Muscle layer of duodenum (tissue), 2 donors: ENCODE measurements around the gene ATXN7.

Experiments
- H3K27ac ChIP-seq: one replicate; pipeline ENCODE4 v1.7.0; 2013; ENCODE audit warnings: mild to moderate bottlenecking, low read length
- H3K27me3 ChIP-seq: one replicate; pipeline ENCODE4 v1.7.0; 2013; ENCODE audit warnings: low read depth, mild to moderate bottlenecking, control low read depth, low read length
- H3K36me3 ChIP-seq, 2 donors: one replicate each; pipeline ENCODE4 v1.7.0; 2013; ENCODE audit warnings: low read length in 2 of 2, control low read depth in 1 of 2, mild to moderate bottlenecking in 1 of 2; ENCODE audit not compliant: insufficient read depth in 2 of 2, control insufficient read depth in 1 of 2
- H3K4me1 ChIP-seq, 2 donors: one replicate each; pipeline ENCODE4 v1.7.0; 2013; ENCODE audit warnings: low read length in 2 of 2, mild to moderate bottlenecking in 2 of 2, control low read depth in 1 of 2, moderate library complexity in 1 of 2; ENCODE audit not compliant: insufficient read depth in 2 of 2, control insufficient read depth in 1 of 2
- H3K4me3 ChIP-seq, 2 donors: one replicate each; pipeline ENCODE4 v1.7.0; 2013; ENCODE audit warnings: low read length in 2 of 2, low read depth in 1 of 2, mild to moderate bottlenecking in 1 of 2
- H3K9me3 ChIP-seq, 2 donors: one replicate each; pipeline ENCODE4 v1.7.0; 2013; ENCODE audit warnings: low read length in 2 of 2, control low read depth in 1 of 2, mild to moderate bottlenecking in 1 of 2; ENCODE audit not compliant: control insufficient read depth in 1 of 2
- donor health status: healthy.

Gene ATXN7

DNA sequence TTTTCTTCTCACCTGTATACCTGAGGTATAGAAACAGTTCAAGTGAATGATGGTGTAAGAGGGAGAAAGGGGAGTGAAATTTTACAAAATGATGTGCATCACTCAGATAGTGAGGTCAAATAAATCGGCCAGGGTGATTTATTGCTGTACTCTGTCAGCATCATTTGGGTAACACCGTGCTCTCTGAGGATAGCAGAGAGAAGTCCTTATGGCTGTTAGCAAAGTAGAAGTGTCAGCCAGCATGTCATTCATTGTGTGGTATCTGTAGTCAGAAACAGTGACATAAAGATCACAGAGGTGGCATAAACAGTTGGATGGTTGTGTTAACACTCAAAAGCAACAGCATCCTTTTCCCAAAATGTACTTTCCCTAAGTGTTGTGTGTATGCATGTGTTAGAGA is 106.2 kb downstream of the ATXN7 start:
- Histone ChIP-seq H3K4me1 (peaks cover 26 to 67% of the 10 kb centered on the region in 2 donors), H3K27ac (peak overlapping the region; percentile 58), H3K9me3 (no peaks in the 10 kb centered on the region)

DNA sequence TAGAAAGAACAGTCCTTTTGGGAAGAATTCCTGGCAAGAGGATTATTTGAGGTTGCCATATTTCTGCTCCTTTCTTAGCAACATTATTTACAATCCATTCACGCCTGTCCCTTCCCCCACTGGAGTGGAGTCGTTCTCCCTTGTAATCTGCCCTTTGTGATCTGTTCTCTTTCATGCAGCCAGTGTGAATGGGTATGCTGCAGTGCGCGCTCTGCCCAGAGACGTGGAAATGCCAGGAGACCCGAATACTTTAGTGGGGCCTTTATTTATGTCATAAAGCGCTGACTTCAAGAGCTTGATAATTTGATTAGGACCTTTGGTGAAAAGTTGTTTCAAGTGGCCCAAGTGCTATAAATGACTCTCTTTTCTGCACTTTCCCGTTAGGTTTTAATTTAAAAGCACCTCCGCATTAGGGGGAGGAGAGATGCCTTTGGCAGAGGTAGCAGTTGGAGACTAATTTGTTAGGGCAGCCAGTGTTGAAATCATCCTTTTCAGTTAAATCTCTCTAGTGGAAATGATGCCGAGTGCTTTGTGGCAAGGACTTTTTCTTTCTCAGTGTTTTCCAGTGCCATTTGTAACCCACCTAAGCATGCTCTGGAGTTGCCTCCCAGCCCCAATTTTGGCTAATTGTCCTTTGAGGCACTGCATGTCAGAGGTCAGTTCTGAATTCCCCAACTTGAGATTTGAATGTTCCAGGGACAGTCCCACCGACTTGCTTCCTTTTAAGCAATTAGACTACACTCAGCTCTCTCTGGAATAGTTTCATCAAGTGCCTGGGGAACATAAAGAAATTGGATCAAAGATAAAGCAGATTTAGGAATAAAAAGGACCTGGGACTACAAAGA is 107.2 kb downstream of the ATXN7 start:
- Histone ChIP-seq H3K9me3 (no peaks in the 10 kb centered on the region), H3K4me1 (peaks cover 29 to 65% of the 10 kb centered on the region in 2 donors), H3K27me3 (no peaks in the 10 kb centered on the region), H3K27ac (peak overlapping the region; percentile 11), H3K4me3 (peak overlapping the region in 1 of 2 donors; percentile 1), H3K36me3 (no peaks in the 10 kb centered on the region)

More for the DNA sequence above, 106.2 kb downstream of the ATXN7 start:
- no peak overlapping the region for H3K4me3 ChIP-seq
- no peaks in the 10 kb centered on the region for H3K36me3 ChIP-seq
- no peaks in the 10 kb centered on the region for H3K27me3 ChIP-seq

DNA sequence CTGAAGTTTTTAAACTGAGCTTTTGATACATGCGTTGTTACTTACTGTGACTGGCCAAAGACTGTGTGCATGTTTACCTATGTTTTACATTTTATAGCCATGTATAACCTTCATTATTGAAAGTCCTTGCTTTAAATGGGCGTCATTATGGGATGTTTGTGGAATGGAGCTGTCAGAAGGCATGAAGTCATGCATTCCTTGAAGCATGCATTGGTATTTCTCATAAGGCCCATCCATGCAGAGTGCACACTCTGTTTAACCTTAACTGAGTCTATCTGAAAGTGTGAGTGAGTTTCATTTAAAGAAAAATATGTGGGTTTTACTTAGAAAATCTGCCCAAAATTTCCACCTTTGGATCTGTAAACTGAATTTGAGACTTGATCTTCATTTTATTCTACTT is 108.5 kb downstream of the ATXN7 start:
- H3K36me3 ChIP-seq, result peaks cover 0 to 6% of the 10 kb centered on the region in 2 donors
- H3K4me1 ChIP-seq, result peaks cover 36 to 71% of the 10 kb centered on the region in 2 donors
- no peaks in the 10 kb centered on the region for H3K9me3 ChIP-seq
- peak overlapping the region; percentile 12 for H3K27ac ChIP-seq
- H3K27me3 ChIP-seq, result no peaks in the 10 kb centered on the region
- H3K4me3 ChIP-seq, result no peak overlapping the region

DNA sequence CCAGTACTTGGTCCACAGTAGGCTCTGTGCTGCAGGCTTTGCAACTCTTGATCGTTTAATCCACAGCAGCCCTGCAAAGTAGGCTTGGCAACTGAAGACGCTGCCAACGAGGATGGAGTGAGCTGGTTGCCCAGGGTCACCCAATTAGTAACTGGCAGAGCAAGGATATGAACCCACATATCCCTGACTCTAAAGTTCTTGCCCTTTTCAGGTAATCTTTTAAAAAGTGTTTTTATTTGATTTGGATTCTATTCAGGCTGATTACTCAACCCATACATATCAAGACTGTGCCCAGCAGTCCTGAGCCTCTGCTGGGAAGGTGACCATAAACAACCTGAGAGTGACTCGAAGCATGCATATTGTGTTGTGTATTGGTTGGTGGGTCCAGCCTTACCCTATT is 109.3 kb downstream of the ATXN7 start:
- Histone ChIP-seq H3K4me1 (peaks cover 32 to 67% of the 10 kb centered on the region in 2 donors), H3K9me3 (no peaks in the 10 kb centered on the region), H3K27ac (peak overlapping the region; percentile 12), H3K4me3 (no peak overlapping the region), H3K27me3 (no peaks in the 10 kb centered on the region), H3K36me3 (peaks cover 0 to 6% of the 10 kb centered on the region in 2 donors)

DNA sequence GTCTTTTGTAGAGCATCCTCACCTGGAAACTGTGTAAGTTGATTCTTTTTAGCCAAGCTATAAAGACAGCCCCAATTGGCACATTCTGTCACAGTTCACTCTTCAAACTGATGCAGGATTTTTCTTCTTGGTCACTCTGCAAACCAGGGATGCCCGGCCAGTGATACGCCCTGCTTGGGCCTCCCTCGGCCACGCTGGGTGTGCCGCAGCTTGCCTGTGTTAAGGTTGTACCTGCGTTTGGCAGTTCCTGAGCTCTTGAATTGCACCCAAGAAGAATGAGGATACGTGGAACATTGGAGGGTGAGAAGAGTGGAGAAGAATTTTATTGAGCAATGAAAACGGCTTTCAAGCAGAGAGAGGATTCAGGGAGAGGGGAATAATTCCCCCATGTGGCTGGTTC is 109.7 kb downstream of the ATXN7 start:
- no peaks in the 10 kb centered on the region for H3K27me3 ChIP-seq
- H3K9me3 ChIP-seq, result no peaks in the 10 kb centered on the region
- no peak overlapping the region for H3K4me3 ChIP-seq
- peaks cover 29 to 67% of the 10 kb centered on the region in 2 donors for H3K4me1 ChIP-seq
- peaks cover 0 to 6% of the 10 kb centered on the region in 2 donors for H3K36me3 ChIP-seq
- no peak overlapping the region for H3K27ac ChIP-seq

DNA sequence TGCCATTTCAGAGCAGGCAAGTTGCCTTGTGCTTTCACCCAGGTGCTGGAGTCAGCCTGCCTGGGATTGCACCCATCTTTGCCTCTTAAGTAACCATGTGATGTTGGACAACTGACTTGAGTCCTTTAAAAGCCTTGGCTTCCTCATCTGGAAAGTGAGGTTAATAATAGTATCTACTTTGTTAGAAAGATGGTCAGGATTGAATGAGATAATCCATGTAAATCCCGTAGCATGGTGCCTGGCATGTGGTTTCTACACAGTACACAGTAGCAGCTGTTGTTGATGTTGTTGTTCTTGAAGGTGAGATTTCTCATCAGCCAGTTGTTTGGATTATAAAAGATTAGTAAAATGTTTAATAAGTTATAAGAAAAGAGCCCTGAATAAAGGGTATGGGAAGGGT is 110.8 kb downstream of the ATXN7 start:
- peaks cover 24 to 56% of the 10 kb centered on the region in 2 donors for H3K4me1 ChIP-seq
- H3K27me3 ChIP-seq, result no peaks in the 10 kb centered on the region

DNA sequence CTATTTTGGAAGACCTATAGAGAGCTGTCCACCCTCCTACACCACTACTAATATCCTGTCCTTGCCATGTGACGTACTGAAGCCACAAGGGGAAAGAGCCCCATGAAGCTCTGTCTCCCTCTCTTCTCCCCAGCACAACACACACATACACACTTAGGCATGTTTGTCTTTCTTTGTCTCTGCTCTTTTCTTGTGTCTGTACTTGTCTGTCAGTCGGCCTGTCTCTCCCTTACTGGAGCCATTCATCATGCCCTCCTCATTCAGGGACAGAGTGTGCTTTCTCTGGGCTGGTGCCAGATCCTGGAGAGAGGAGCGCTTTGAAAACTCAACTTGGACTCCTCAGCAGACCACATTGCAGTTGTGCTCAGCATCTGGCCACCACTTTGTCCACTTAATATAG is 112.1 kb downstream of the ATXN7 start:
- peaks cover 16 to 45% of the 10 kb centered on the region in 2 donors for H3K4me1 ChIP-seq
- H3K9me3 ChIP-seq, result no peaks in the 10 kb centered on the region
- H3K4me3 ChIP-seq, result no peak overlapping the region
- H3K27ac ChIP-seq, result peak overlapping the region; percentile 27
- H3K36me3 ChIP-seq, result peaks cover 10 to 13% of the 10 kb centered on the region in 2 donors
- H3K27me3 ChIP-seq, result no peaks in the 10 kb centered on the region

More for the DNA sequence above, 110.8 kb downstream of the ATXN7 start:
- H3K4me3 ChIP-seq, result no peak overlapping the region
- H3K27ac ChIP-seq, result no peak overlapping the region
- H3K9me3 ChIP-seq, result no peaks in the 10 kb centered on the region
- peaks cover 0 to 6% of the 10 kb centered on the region in 2 donors for H3K36me3 ChIP-seq

DNA sequence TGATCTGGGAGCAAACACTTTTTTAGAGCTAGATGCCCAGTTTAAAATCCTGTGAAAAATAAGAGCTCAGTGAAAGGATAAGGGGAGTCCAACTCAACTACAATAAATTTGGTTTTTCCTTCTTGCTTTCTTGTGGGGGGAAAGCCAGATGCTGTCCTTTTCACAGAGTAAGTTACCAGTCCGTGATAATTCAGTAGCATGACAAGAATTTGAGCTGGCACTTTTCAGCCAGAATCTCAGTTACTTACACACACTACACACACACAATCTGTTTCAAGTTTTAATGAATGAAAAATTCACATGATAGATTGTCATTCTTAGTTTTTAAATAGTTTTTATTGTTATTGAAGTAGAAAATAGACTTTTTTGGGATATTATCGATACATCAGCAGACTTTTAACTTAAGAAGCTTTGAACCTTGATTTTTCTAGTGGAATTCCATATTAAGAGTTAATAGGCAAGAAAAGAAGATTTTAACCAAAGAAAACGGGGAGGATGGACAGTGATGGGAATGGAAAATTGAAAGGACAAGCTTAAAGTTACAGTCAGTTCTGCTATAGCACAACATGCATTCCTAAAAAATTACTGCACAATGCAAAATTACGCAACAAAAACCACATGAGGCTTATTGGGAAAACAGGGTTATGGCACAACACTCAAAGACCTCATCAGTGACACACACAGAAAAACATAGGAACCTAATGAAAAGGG is 112.6 kb downstream of the ATXN7 start:
- Histone ChIP-seq H3K4me3 (no peak overlapping the region), H3K4me1 (peaks cover 10 to 43% of the 10 kb centered on the region in 2 donors), H3K9me3 (no peaks in the 10 kb centered on the region), H3K27me3 (no peaks in the 10 kb centered on the region), H3K36me3 (peaks cover 14 to 16% of the 10 kb centered on the region in 2 donors), H3K27ac (peak overlapping the region; percentile 27)

DNA sequence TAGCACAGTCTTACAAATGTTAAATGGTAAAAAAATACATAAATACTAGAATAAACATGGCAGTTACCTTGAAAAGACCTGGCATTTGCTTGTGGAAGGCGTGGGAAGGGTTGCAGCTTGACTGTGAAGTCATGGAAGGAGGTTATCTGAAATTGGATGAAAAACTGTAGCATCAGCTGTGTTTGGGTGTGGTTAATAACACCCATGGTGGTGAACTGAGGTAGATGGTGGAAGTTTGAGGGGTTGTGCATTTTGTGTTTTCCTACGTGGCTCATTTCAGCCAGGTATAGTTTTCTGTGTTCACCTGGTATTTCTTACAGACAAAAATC is 113.2 kb downstream of the ATXN7 start:
- Histone ChIP-seq H3K4me1 (peaks cover 10 to 39% of the 10 kb centered on the region in 2 donors), H3K36me3 (peaks cover 16 to 17% of the 10 kb centered on the region in 2 donors), H3K4me3 (no peak overlapping the region), H3K27me3 (no peaks in the 10 kb centered on the region), H3K9me3 (no peaks in the 10 kb centered on the region), H3K27ac (no peak overlapping the region)

DNA sequence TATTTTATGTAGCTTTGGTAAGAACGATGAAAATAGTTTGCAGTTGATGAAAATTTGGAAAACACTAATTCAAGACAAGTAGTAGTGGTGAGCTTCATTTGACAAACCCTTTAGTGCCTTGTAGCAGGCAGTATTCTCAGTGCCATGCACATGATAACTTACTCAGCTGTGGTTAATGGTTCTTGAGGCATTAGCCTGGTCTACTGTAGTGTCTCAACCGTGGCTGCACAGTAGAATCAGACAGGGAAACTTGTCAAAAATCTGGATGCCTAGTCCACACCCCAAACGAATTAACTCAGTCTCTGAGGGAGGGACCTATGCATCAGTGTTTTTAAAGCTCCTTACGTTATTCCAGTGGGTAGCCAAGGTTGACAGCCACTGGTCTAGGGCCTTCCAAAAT is 114.2 kb downstream of the ATXN7 start:
- Histone ChIP-seq H3K27me3 (no peaks in the 10 kb centered on the region), H3K9me3 (no peaks in the 10 kb centered on the region), H3K27ac (no peak overlapping the region), H3K4me3 (no peak overlapping the region), H3K4me1 (peaks cover 10 to 31% of the 10 kb centered on the region in 2 donors), H3K36me3 (peaks cover 20% of the 10 kb centered on the region in 2 donors)

DNA sequence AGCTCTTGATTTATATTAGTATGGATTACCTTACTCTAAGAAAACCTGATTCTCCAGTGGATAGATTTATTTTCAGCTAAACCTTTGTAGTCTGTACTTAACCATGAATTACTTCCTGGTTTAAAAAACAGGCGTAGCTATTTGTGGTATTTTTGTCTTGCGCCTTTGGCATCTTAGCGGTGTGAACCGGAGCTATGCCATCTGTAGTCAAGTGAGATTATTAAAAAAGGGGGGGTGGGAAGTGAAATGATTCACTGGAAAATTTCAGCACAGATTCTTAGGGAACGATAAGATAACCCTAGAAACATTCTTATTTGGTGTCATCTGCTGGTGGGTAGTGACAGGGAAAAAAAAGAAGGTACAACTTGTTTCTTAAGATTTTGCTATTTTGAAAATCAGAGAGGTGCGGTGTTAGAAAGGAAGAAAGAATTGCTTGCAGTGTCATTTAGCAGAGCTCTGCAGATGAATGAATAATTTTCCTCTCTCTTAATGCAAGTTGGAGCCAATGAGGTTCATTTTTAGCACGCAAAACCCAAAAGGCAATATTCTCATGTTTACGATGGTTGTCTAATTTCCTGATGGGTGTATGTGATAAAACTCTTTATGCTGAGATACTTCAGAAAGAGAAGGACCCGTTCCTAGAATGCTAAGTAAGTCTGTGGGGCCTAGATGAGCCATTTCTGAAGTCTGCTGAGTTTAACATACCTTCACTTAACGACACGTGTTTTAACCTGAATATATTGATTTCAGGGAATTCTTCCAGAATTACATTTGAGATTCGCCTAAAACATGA is 115.6 kb downstream of the ATXN7 start:
- no peak overlapping the region for H3K4me3 ChIP-seq

More for the DNA sequence above, 115.6 kb downstream of the ATXN7 start:
- peaks cover 20 to 23% of the 10 kb centered on the region in 2 donors for H3K36me3 ChIP-seq
- peak overlapping the region; percentile 3 for H3K27ac ChIP-seq
- peaks cover 10 to 29% of the 10 kb centered on the region in 2 donors for H3K4me1 ChIP-seq
- no peaks in the 10 kb centered on the region for H3K27me3 ChIP-seq
- H3K9me3 ChIP-seq, result no peaks in the 10 kb centered on the region
